ENCODE results near the gene MYRIP.

The MYRIP gene

GRCh38 chr3:40186508-40186907, 377.1 kb downstream of the MYRIP start:
- H3K9ac ChIP-seq (ENCODE audit: insufficient read length), result no peak overlapping the region

DNA sequence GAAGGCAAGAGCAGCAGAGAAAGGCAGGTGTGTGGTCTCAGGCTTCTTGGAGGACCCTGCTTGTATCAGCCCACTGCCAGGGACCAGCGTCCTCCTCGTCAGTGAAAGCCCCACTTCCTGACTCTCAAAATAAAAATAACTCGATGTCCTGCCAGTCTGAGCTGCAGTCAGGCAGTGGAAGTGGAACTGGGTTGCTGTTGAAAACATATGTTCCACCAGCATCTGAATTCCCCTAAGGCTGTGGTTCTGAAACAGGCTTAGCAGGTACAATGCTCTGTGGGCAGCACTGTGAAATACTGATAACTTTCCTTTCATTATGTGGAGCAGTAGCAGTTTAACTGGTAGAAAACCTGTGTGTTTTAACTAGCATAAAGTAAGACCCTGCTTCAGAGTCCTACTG, 378.5 kb downstream of the MYRIP start:
- H3K4me3 ChIP-seq, result no peak overlapping the region
- no peaks in the 10 kb centered on the region for H3K9me3 ChIP-seq (ENCODE audit: low read depth, low read length)
- no peaks in the 10 kb centered on the region for H3K36me3 ChIP-seq (ENCODE audit: insufficient read depth, low read length)
- H3K27ac ChIP-seq, result no peak overlapping the region
- TF ChIP-seq EZH2 (IDR thresholded peaks at IDR 0.05) (no peak), FOXP2 (optimal IDR thresholded peaks at IDR 0.05; ENCODE audit: control extremely low read depth, extremely low read length, insufficient read depth) (no peak), POLR2AphosphoS5 (IDR thresholded peaks at IDR 0.05; ENCODE audit: borderline replicate concordance, low read depth, low read length) (no peak)
- H3K9ac ChIP-seq (ENCODE audit: insufficient read length), result no peak overlapping the region
- DNase-seq (ENCODE audit: low read depth, low spot score), result no peak

More at GRCh38 chr3:40186508-40186907, 377.1 kb downstream of the MYRIP start:
- no peak overlapping the region for H3K27ac ChIP-seq
- no peaks in the 10 kb centered on the region for H3K9me3 ChIP-seq (ENCODE audit: low read depth, low read length)
- no peaks in the 10 kb centered on the region for H3K36me3 ChIP-seq (ENCODE audit: insufficient read depth, low read length)
- TF ChIP-seq EZH2 (IDR thresholded peaks at IDR 0.05) (no peak), POLR2AphosphoS5 (IDR thresholded peaks at IDR 0.05; ENCODE audit: borderline replicate concordance, low read depth, low read length) (no peak), FOXP2 (optimal IDR thresholded peaks at IDR 0.05; ENCODE audit: control extremely low read depth, extremely low read length, insufficient read depth) (no peak)
- DNase-seq (ENCODE audit: low read depth, low spot score), result no peak
- no peak overlapping the region for H3K4me3 ChIP-seq

GRCh38 chr3:40189118-40189517, 379.7 kb downstream of the MYRIP start:
- Histone ChIP-seq H3K36me3 (ENCODE audit: insufficient read depth, low read length) (no peaks in the 10 kb centered on the region), H3K4me3 (no peak overlapping the region), H3K9me3 (ENCODE audit: low read depth, low read length) (no peaks in the 10 kb centered on the region), H3K27ac (no peak overlapping the region), H3K9ac (ENCODE audit: insufficient read length) (no peak overlapping the region)
- DNase-seq (ENCODE audit: low read depth, low spot score), result no peak
- TF ChIP-seq FOXP2 (optimal IDR thresholded peaks at IDR 0.05; ENCODE audit: control extremely low read depth, extremely low read length, insufficient read depth) (no peak), EZH2 (IDR thresholded peaks at IDR 0.05) (no peak), POLR2AphosphoS5 (IDR thresholded peaks at IDR 0.05; ENCODE audit: borderline replicate concordance, low read depth, low read length) (no peak)

DNA sequence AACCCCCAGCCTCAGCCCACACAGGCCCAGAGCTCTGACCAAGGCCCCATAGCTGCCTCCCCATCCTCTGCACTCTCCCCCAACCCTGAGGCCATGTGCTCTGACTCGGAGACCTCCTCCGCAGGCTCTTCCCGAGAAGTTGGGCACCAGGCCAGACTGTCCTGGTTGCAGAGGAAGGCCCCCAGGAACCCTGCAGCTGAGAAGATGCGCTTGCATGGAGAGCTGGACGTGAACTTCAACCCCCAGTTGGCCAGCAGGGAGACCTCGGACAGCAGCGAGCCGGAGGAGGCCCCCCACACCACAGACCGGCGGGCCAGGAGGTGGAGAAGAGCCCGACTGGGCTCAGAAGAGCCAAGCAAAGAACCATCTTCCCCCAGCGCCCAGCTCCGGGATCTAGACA, 380.6 kb downstream of the MYRIP start:
- Histone ChIP-seq H3K4me3 (no peak overlapping the region), H3K9me3 (ENCODE audit: low read depth, low read length) (no peaks in the 10 kb centered on the region)
- TF ChIP-seq EZH2 (IDR thresholded peaks at IDR 0.05), result no peak
- TF ChIP-seq POLR2AphosphoS5 (IDR thresholded peaks at IDR 0.05; ENCODE audit: borderline replicate concordance, low read depth, low read length), result no peak
- no peak for TF ChIP-seq FOXP2 (optimal IDR thresholded peaks at IDR 0.05; ENCODE audit: control extremely low read depth, extremely low read length, insufficient read depth)

GRCh38 chr3:40191251-40191650, 381.8 kb downstream of the MYRIP start:
- Histone ChIP-seq H3K9me3 (ENCODE audit: low read depth, low read length) (no peaks in the 10 kb centered on the region), H3K4me3 (no peak overlapping the region), H3K36me3 (ENCODE audit: insufficient read depth, low read length) (no peaks in the 10 kb centered on the region), H3K9ac (ENCODE audit: insufficient read length) (no peak overlapping the region), H3K27ac (no peak overlapping the region)
- TF ChIP-seq FOXP2 (optimal IDR thresholded peaks at IDR 0.05; ENCODE audit: control extremely low read depth, extremely low read length, insufficient read depth), result no peak
- no peak for TF ChIP-seq EZH2 (IDR thresholded peaks at IDR 0.05)
- no peak for TF ChIP-seq POLR2AphosphoS5 (IDR thresholded peaks at IDR 0.05; ENCODE audit: borderline replicate concordance, low read depth, low read length)
- DNase-seq (ENCODE audit: low read depth, low spot score), result no peak

More for the DNA sequence above, 380.6 kb downstream of the MYRIP start:
- no peak for DNase-seq (ENCODE audit: low read depth, low spot score)
- no peak overlapping the region for H3K9ac ChIP-seq (ENCODE audit: insufficient read length)
- no peak overlapping the region for H3K27ac ChIP-seq
- H3K36me3 ChIP-seq (ENCODE audit: insufficient read depth, low read length), result no peaks in the 10 kb centered on the region

- no peaks in the 10 kb centered on the region for H3K36me3 ChIP-seq (ENCODE audit: insufficient read depth, low read length)
- H3K27ac ChIP-seq, result no peak overlapping the region
- TF ChIP-seq FOXP2 (optimal IDR thresholded peaks at IDR 0.05; ENCODE audit: control extremely low read depth, extremely low read length, insufficient read depth) (no peak), POLR2AphosphoS5 (IDR thresholded peaks at IDR 0.05; ENCODE audit: borderline replicate concordance, low read depth, low read length) (no peak), EZH2 (IDR thresholded peaks at IDR 0.05) (no peak)
- no peaks in the 10 kb centered on the region for H3K9me3 ChIP-seq (ENCODE audit: low read depth, low read length)
- H3K9ac ChIP-seq (ENCODE audit: insufficient read length), result no peak overlapping the region
- no peak overlapping the region for H3K4me3 ChIP-seq
- no peak for DNase-seq (ENCODE audit: low read depth, low spot score)
Measured at GRCh38 chr3:40191850-40192448, 382.5 kb downstream of the MYRIP start.

DNA sequence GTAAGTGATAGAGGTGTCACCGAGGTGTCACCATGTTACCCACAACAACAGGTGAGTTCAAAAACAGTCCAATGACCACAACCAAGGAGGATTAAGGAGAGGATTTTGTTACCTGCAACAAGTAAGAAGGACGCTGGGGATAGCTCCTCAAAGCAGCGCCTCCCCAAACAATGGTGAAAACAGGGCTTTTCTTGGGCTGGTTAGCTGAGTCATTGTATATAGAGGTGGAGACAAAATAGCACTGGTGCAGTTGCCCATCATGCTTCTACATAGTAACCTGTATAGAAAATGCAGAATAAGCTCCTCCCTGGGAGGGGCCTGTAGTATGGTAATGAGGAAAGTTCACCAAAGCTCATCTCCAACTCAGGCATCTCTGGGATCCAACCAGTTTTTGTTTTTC, 383.2 kb downstream of the MYRIP start:
- DNase-seq (ENCODE audit: low read depth, low spot score), result no peak
- TF ChIP-seq POLR2AphosphoS5 (IDR thresholded peaks at IDR 0.05; ENCODE audit: borderline replicate concordance, low read depth, low read length), result no peak
- no peak for TF ChIP-seq FOXP2 (optimal IDR thresholded peaks at IDR 0.05; ENCODE audit: control extremely low read depth, extremely low read length, insufficient read depth)
- no peak for TF ChIP-seq EZH2 (IDR thresholded peaks at IDR 0.05)

GRCh38 chr3:40196966-40197365, 387.6 kb downstream of the MYRIP start:
- H3K36me3 ChIP-seq (ENCODE audit: insufficient read depth, low read length), result no peaks in the 10 kb centered on the region
- no peaks in the 10 kb centered on the region for H3K9me3 ChIP-seq (ENCODE audit: low read depth, low read length)
- no peak for DNase-seq (ENCODE audit: low read depth, low spot score)
- TF ChIP-seq FOXP2 (optimal IDR thresholded peaks at IDR 0.05; ENCODE audit: control extremely low read depth, extremely low read length, insufficient read depth) (no peak), EZH2 (IDR thresholded peaks at IDR 0.05) (no peak), POLR2AphosphoS5 (IDR thresholded peaks at IDR 0.05; ENCODE audit: borderline replicate concordance, low read depth, low read length) (no peak)
- no peak overlapping the region for H3K4me3 ChIP-seq
- no peak overlapping the region for H3K27ac ChIP-seq
- no peak overlapping the region for H3K9ac ChIP-seq (ENCODE audit: insufficient read length)

More for the DNA sequence above, 383.2 kb downstream of the MYRIP start:
- H3K4me3 ChIP-seq, result no peak overlapping the region
- H3K36me3 ChIP-seq (ENCODE audit: insufficient read depth, low read length), result no peaks in the 10 kb centered on the region
- no peak overlapping the region for H3K9ac ChIP-seq (ENCODE audit: insufficient read length)
- no peak overlapping the region for H3K27ac ChIP-seq
- H3K9me3 ChIP-seq (ENCODE audit: low read depth, low read length), result no peaks in the 10 kb centered on the region
